HCT116 (cell line): ENCODE results near the gene COX20. TPM values are rescaled to one million over a fixed set of nuclear protein-coding genes. Genes with fewer than 3 reads are reported as not detected.

ENCODE experiments used
- ATAC-seq: fragments of 200-7000 bp; cut with Tn5 transposase; 2 replicates; pipeline ENCODE4 v1.9.1; 2020; ENCODE audit warnings: mild to moderate bottlenecking, moderate library complexity
- BruUV-seq: library from RNA; stranded (reverse); fragments of 400-500 nt; replicated peaks from 2 replicates; lab custom pipeline; 2021; lab: Mats Ljungman, UMichigan
- CTCF ChIA-PET: fragments of 300-600 bp; sonication (Branson Sonifier 250); formaldehyde crosslinking; loops from one replicate; lab custom pipeline; 2021; ENCODE audit warnings: antibody characterized with exemption; lab: Charles Lee
- POLR2A ChIA-PET: fragments of 300-600, 350-600 bp; sonication (Branson Sonifier 250); formaldehyde crosslinking; loops from one replicate; lab custom pipeline; 2021; ENCODE audit warnings: antibody characterized with exemption; lab: Charles Lee
- RAD21 ChIA-PET, 2 experiments: fragments of 300-600 bp; sonication (Branson Sonifier 250); formaldehyde crosslinking; loops; one replicate each; lab custom pipeline; 2023; ENCODE audit warnings: low total read pairs in 2 of 2; ENCODE audit not compliant: uncharacterized antibody in 2 of 2, unreplicated experiment in 2 of 2, low non-redundant PET in 1 of 2; lab: Charles Lee
- DNase-seq: peaks from one replicate; pipeline ENCODE4 v3.0.0-alpha.2; 2010; ENCODE audit warnings: low read depth, low spot score
- H2AFZ ChIP-seq: fragments of 200-600 bp; shearing (Covaris generic), sonication (generic); 2 replicates; pipeline ENCODE4 v1.6.1; 2017; ENCODE audit warnings: low read depth, mixed run types, mixed read lengths, antibody characterized with exemption, low read length; ENCODE audit not compliant: poor library complexity, severe bottlenecking
- H3K27ac ChIP-seq: 2 replicates; pipeline ENCODE4 v1.5.1; 2012; ENCODE audit warnings: low read depth, low read length
- H3K27me3 ChIP-seq: fragments of 200-600 bp; sonication (generic); 2 replicates; pipeline ENCODE4 v1.6.1; 2016; ENCODE audit warnings: mixed run types, low read length, mixed read lengths; ENCODE audit not compliant: insufficient read depth
- H3K36me3 ChIP-seq, 2 experiments: fragments of 200-500 bp in 1 of 2; fragments of 200-600 bp in 1 of 2; sonication (Bioruptor generic) in 1 of 2; sonication (generic) in 1 of 2; 2 replicates each; pipeline versions ENCODE4 v1.5.1 to v1.6.1; 2014 to 2016; ENCODE audit warnings: low read length in 2 of 2, inconsistent platforms in 1 of 2, mixed read lengths in 1 of 2, mixed run types in 1 of 2; ENCODE audit not compliant: insufficient read depth in 2 of 2, control insufficient read depth in 1 of 2
- H3K4me1 ChIP-seq, 2 experiments: fragments of 200-600 bp in 1 of 2; sonication (generic) in 1 of 2; 2 replicates each; pipeline versions ENCODE4 v1.5.1 to v1.6.1; 2012 to 2017; ENCODE audit warnings: low read length in 2 of 2, inconsistent platforms in 1 of 2, mild to moderate bottlenecking in 1 of 2, mixed read lengths in 1 of 2, mixed run types in 1 of 2, moderate library complexity in 1 of 2; ENCODE audit not compliant: insufficient read depth in 2 of 2, control insufficient read depth in 1 of 2
- H3K4me2 ChIP-seq: fragments of 200-600 bp; sonication (generic); 2 replicates; pipeline ENCODE4 v1.6.1; 2017; ENCODE audit warnings: mixed run types, low read length, mixed read lengths
- H3K4me3 ChIP-seq, 2 experiments: fragments of 200-600 bp in 1 of 2; sonication (generic) in 1 of 2; replicated peaks in 1 of 2; 2 replicates each; pipeline ENCODE4 v1.5.1; 2011 to 2016; ENCODE audit warnings: low read length in 2 of 2, control low read depth in 1 of 2, low read depth in 1 of 2, mild to moderate bottlenecking in 1 of 2, mixed read lengths in 1 of 2, mixed run types in 1 of 2
- H3K79me2 ChIP-seq: fragments of 200-600 bp; sonication (generic); 2 replicates; pipeline ENCODE4 v1.6.1; 2017; ENCODE audit warnings: mild to moderate bottlenecking, mixed run types, low read length, moderate library complexity, mixed read lengths; ENCODE audit not compliant: insufficient read depth
- H3K9ac ChIP-seq: fragments of 200-600 bp; sonication (generic); 2 replicates; pipeline ENCODE4 v1.6.1; 2016; ENCODE audit warnings: low read length, mixed read lengths
- H3K9me2 ChIP-seq: fragments of 200-600 bp; sonication (generic), shearing (Covaris generic); 2 replicates; pipeline ENCODE4 v1.6.1; 2017; ENCODE audit warnings: mixed run types, mild to moderate bottlenecking, moderate library complexity; ENCODE audit not compliant: insufficient read depth
- H3K9me3 ChIP-seq, 2 experiments: fragments of 200-500 bp in 1 of 2; fragments of 200-600 bp in 1 of 2; sonication (Bioruptor generic) in 1 of 2; sonication (generic) in 1 of 2; 2 replicates each; pipeline ENCODE4 v1.6.1; 2014 to 2017; ENCODE audit warnings: low read length in 2 of 2, mixed read lengths in 2 of 2, inconsistent platforms in 1 of 2, low read depth in 1 of 2, mild to moderate bottlenecking in 1 of 2, mixed run types in 1 of 2, moderate library complexity in 1 of 2; ENCODE audit not compliant: control insufficient read depth in 1 of 2, insufficient read depth in 1 of 2
- H4K20me1 ChIP-seq: fragments of 200-600 bp; sonication (generic), shearing (Covaris generic); 2 replicates; pipeline ENCODE4 v1.6.1; 2017; ENCODE audit warnings: mixed run types, mild to moderate bottlenecking, moderate library complexity; ENCODE audit not compliant: insufficient read depth
- EZH2 ChIP-seq: fragments of 200-600 bp; sonication (generic); IDR thresholded peaks from 2 replicates; pipeline ENCODE4 v1.6.1; 2017; ENCODE audit warnings: antibody characterized with exemption, mixed run types
- RAD21 ChIP-seq: IDR thresholded peaks from 2 replicates; pipeline ENCODE4 v1.6.1; 2012; ENCODE audit warnings: low read depth, mild to moderate bottlenecking
- YY1 ChIP-seq: IDR thresholded peaks from 2 replicates; pipeline ENCODE4 v1.6.1; 2011; ENCODE audit warnings: low read length, low read depth, moderate library complexity, mild to moderate bottlenecking; ENCODE audit not compliant: insufficient replicate concordance; ENCODE audit errors: extremely low read depth
- intact Hi-C: fragments of 100-400 bp; cut with micrococcal nuclease; formaldehyde crosslinking; loops from 2 replicates; pipeline ENCODE4 v1.10.0; 2022
- total RNA-seq: library from RNA; stranded (reverse); gene quantifications from one replicate; pipeline ENCODE4 v1.2.1, GENCODE V29; 2021; ENCODE audit not compliant: unreplicated experiment
- TF ChIP-seq, protein P1 (sequence below), 3 experiments: fragments of 200-600 bp in 1 of 3; sonication (generic) in 1 of 3; IDR thresholded peaks in 2 of 3; conservative IDR thresholded peaks in 1 of 3; 2 replicates each; pipeline ENCODE4 v1.5.1; 2012 to 2017; ENCODE audit warnings: low read depth in 2 of 3, low read length in 2 of 3, antibody characterized with exemption in 1 of 3, borderline replicate concordance in 1 of 3, control low read depth in 1 of 3, mild to moderate bottlenecking in 1 of 3, mixed read lengths in 1 of 3, mixed run types in 1 of 3, moderate library complexity in 1 of 3; ENCODE audit not compliant: insufficient read depth in 1 of 3
- TF ChIP-seq, protein P2 (sequence below): IDR thresholded peaks from 2 replicates; pipeline ENCODE4 v1.6.1; 2012

Gene COX20
- total RNA-seq, 1 experiment from 2014 or later, result 48.1 TPM

- Histone ChIP-seq H3K4me2 (no peak overlapping the region), H3K9ac (no peak overlapping the region), H3K36me3 (no peaks in the 10 kb centered on the region), H3K9me3 (no peaks in the 10 kb centered on the region), H3K4me1 (peaks cover 7 to 15% of the 10 kb centered on the region in 2 experiments; a peak in 3 of 4 replicates), H2AFZ (peak overlapping the region; percentile 79), H3K79me2 (no peaks in the 10 kb centered on the region), H4K20me1 (no peaks in the 10 kb centered on the region), H3K9me2 (no peaks in the 10 kb centered on the region), H3K27ac (no peak overlapping the region), H3K4me3 (no peak overlapping the region), H3K27me3 (no peaks in the 10 kb centered on the region)
- TF ChIP-seq, protein P1, sequence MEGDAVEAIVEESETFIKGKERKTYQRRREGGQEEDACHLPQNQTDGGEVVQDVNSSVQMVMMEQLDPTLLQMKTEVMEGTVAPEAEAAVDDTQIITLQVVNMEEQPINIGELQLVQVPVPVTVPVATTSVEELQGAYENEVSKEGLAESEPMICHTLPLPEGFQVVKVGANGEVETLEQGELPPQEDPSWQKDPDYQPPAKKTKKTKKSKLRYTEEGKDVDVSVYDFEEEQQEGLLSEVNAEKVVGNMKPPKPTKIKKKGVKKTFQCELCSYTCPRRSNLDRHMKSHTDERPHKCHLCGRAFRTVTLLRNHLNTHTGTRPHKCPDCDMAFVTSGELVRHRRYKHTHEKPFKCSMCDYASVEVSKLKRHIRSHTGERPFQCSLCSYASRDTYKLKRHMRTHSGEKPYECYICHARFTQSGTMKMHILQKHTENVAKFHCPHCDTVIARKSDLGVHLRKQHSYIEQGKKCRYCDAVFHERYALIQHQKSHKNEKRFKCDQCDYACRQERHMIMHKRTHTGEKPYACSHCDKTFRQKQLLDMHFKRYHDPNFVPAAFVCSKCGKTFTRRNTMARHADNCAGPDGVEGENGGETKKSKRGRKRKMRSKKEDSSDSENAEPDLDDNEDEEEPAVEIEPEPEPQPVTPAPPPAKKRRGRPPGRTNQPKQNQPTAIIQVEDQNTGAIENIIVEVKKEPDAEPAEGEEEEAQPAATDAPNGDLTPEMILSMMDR (IDR thresholded peaks at IDR 0.05 in 2 of 3, conservative IDR thresholded peaks at IDR 0.05 in 1 of 3; ENCODE audit: borderline replicate concordance in 1 of 3, insufficient read depth in 1 of 3, low read depth in 2 of 3, low read length in 2 of 3), result peak; percentile 70 to 90 (median 85)
- TF ChIP-seq, protein P2, sequence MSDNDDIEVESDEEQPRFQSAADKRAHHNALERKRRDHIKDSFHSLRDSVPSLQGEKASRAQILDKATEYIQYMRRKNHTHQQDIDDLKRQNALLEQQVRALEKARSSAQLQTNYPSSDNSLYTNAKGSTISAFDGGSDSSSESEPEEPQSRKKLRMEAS, result peak; percentile 52; the same call in 1 of the 2 replicates
- TF ChIP-seq EZH2 (no peak), RAD21 (peak; percentile 94), YY1 (peak; percentile 36)
- ChIA-PET CTCF (interaction anchor here (0.7 to 3.5 kb wide), 9 partner anchors 11 to 1089 kb away, joined by 3 to 66 read pairs (median 5); no protein-coding TSS in a partner anchor), POLR2A (no interaction called here), RAD21 (interaction anchor here (0.6 to 1.8 kb wide), 6 partner anchors 192 to 246 kb away, joined by 3 to 11 read pairs (median 6); no protein-coding TSS in a partner anchor)
- ATAC-seq (peak; percentile 68), DNase-seq (peak; percentile 35)
- intact Hi-C loops, result loop anchor here (1.0 to 10.0 kb wide), 2 partner anchors 194 to 342 kb away; partner anchors contain the start of gene ADSS2
- no TSS peak for BruUV-seq
Measured at GRCh38 chr1:244796719-244797406, 38.6 kb upstream of the COX20 start.
